ENCODE data around the gene TIMP2.

GRCh38 chr17:78896091-78896833, 28.9 kb downstream of the TIMP2 start:
- TF ChIP-seq CTCF (conservative IDR thresholded peaks at IDR 0.05 in 1 of 2, IDR thresholded peaks at IDR 0.05 in 1 of 2; ENCODE audit: extremely low read depth in 1 of 2, insufficient read depth in 1 of 2, low read depth in 1 of 2, low read length in 2 of 2) (no peak), EZH2 (IDR thresholded peaks at IDR 0.05; ENCODE audit: borderline replicate concordance, low read length) (no peak)
